ENCODE data around the gene ABCF2. TPM values are rescaled to one million over a fixed set of nuclear protein-coding genes. Genes with fewer than 3 reads are reported as not detected.

The ABCF2 gene
- total RNA-seq, 1 donor from 2014 or later, result 26.3 TPM

DNA sequence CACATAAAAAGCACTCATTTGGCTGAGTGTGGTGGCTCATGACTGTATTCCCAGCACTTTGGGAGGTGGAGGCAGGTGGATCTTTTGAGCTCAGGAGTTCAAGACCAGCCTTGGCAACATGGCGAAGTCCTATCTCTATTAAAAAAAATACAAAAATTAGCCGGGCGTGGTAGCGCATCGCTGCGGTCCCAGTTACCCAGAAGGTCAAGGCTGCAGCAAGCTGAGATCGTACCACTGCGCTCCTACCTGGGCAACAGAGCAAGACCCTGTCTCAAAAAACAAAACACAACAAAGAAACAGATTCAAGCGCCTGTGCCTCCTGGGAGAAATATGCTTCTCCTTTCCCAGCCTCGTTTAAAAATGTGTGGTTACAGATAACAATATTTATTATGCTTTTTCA, 2.2 kb upstream of the ABCF2 start:
- H3K4me3 ChIP-seq, result no peak overlapping the region
- H3K36me3 ChIP-seq, result peaks cover 5% of the 10 kb centered on the region
- H3K9me3 ChIP-seq, result no peaks in the 10 kb centered on the region
- H3K27ac ChIP-seq, result no peak overlapping the region
- H3K4me1 ChIP-seq, result peaks cover 36% of the 10 kb centered on the region
- intact Hi-C loops (cut with DNase I), result no loop called here
- no peak for DNase-seq
- ATAC-seq, result no peak
- no peaks in the 10 kb centered on the region for H3K27me3 ChIP-seq
- TF ChIP-seq, protein P1, sequence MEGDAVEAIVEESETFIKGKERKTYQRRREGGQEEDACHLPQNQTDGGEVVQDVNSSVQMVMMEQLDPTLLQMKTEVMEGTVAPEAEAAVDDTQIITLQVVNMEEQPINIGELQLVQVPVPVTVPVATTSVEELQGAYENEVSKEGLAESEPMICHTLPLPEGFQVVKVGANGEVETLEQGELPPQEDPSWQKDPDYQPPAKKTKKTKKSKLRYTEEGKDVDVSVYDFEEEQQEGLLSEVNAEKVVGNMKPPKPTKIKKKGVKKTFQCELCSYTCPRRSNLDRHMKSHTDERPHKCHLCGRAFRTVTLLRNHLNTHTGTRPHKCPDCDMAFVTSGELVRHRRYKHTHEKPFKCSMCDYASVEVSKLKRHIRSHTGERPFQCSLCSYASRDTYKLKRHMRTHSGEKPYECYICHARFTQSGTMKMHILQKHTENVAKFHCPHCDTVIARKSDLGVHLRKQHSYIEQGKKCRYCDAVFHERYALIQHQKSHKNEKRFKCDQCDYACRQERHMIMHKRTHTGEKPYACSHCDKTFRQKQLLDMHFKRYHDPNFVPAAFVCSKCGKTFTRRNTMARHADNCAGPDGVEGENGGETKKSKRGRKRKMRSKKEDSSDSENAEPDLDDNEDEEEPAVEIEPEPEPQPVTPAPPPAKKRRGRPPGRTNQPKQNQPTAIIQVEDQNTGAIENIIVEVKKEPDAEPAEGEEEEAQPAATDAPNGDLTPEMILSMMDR (IDR thresholded peaks at IDR 0.05), result no peak

DNA sequence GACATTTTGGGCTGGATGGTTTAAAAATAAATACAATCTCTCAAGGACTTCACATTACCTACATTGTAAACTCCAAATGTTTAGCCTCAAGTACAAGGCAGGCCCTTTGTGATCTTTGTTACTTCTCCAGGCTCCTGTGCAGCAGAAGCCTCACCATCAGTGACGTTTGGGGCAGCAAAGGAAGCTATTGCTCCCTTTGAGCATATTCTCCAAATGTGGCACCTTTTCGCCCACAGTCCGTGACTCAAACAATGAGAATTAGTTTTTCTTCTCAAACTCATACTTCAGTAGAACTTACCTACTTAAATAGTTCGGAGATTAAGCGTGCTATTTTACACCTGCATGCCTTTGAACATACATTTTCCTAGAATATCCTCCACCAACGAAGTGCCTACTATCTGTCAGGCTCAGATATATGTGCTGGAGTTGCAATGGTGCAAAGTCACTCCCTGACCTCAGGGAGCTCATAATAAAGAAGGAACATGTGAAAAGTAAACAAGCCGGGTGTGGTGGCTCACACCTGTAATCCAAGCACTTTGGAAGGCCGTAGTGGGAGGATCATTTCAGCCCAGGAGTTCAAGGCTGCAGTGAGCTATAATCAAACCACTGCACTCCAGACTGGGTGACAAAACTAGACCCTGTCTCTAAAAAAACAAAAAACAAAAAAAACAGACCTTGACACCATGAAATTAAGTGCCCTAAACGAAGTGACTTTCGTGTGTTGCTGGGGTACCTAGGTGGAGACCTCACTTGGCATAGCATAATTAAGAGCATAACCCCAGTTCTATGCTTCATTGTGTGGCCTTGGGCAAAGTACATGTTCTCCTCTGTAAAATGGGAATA, 1.2 kb upstream of the ABCF2 start:
- peak overlapping the region; percentile 86 for H3K27ac ChIP-seq
- no peaks in the 10 kb centered on the region for H3K9me3 ChIP-seq
- no peak for DNase-seq
- peak overlapping the region; percentile 83 for H3K4me3 ChIP-seq
- H3K4me1 ChIP-seq, result peaks cover 26% of the 10 kb centered on the region
- TF ChIP-seq, protein P1 (IDR thresholded peaks at IDR 0.05), result no peak
- no peak for ATAC-seq
- intact Hi-C loops (cut with DNase I), result no loop called here
- peaks cover 15% of the 10 kb centered on the region for H3K36me3 ChIP-seq
- H3K27me3 ChIP-seq, result no peaks in the 10 kb centered on the region

DNA sequence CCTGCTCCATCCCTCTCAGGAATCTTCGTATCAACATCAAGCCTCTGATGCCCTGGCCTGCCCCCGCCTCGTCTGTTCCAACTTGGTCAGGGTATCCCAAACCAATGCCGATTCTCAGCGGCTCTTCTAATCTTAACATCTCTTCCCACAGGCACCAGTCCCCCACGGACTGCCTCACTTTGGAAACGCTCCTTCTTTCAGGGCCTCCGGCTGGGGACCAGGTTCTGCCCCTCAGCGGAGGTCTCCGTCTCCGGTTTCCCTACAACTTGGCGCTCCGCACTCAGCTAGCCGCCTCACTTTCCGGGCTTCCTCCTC, 488 bp downstream of the ABCF2 start:
- H3K27ac ChIP-seq, result peak overlapping the region; percentile 48
- TF ChIP-seq, protein P1 (IDR thresholded peaks at IDR 0.05), result no peak
- intact Hi-C loops (cut with DNase I), result no loop called here
- no peaks in the 10 kb centered on the region for H3K9me3 ChIP-seq
- DNase-seq (no peak), ATAC-seq (peak; percentile 0)
- peak overlapping the region; percentile 83 for H3K4me3 ChIP-seq
- peaks cover 20% of the 10 kb centered on the region for H3K4me1 ChIP-seq
- peaks cover 33% of the 10 kb centered on the region for H3K36me3 ChIP-seq
- no peaks in the 10 kb centered on the region for H3K27me3 ChIP-seq

DNA sequence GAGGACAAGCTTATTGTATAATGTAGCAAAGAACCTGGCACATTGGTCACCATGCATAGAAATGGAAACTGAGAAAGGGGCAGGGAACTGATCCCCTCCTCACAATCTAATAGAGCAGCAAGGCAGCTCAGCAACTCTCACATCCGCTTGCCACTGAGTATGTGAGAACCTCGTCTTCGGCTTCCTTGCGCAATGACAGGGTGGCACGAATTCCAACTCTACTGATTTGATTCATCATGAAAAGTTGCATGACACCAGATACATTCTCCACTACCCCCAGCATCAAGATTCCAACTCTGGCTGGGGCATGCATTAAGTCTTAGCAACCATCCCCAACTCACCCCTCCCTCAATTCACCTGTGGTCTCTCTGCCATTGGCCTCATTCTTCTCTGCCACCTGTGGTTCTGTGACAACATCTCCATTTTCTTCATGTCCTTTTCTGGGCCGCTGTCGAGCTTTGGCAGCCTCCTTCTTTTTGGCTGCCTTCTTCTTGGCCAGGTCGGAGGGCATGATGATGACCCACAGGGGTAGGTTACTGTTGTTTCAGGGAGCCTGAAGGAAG, 976 bp downstream of the ABCF2 start:
- DNase-seq, result no peak
- TF ChIP-seq, protein P1 (IDR thresholded peaks at IDR 0.05), result no peak
- no peak for ATAC-seq
- Histone ChIP-seq H3K4me1 (peaks cover 18% of the 10 kb centered on the region), H3K36me3 (peaks cover 37% of the 10 kb centered on the region), H3K27me3 (no peaks in the 10 kb centered on the region), H3K4me3 (peak overlapping the region; percentile 83), H3K9me3 (no peaks in the 10 kb centered on the region), H3K27ac (no peak overlapping the region)
- intact Hi-C loops (cut with DNase I), result no loop called here

DNA sequence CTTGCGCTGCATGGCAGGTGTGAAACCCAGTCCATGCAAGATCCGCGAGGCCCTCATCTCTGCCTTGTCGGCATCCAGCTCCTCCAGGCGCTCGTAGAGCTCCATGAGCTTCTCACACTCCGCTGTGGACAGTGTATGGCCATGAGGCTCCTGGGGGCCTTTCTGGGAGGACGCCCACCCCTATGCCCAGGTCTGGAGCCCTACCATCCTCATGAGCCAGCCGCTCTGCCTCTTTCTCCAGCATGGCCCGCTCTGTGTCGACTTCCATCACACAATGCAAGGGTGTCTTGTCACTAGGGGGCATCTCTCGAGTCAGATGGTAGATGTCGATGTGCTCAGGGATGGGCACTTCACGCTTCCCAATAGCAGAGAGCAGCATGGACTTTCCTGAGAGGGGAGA, 3.3 kb downstream of the ABCF2 start:
- Histone ChIP-seq H3K27ac (no peak overlapping the region), H3K4me3 (no peak overlapping the region), H3K4me1 (peaks cover 18% of the 10 kb centered on the region), H3K9me3 (no peaks in the 10 kb centered on the region), H3K36me3 (peaks cover 59% of the 10 kb centered on the region), H3K27me3 (no peaks in the 10 kb centered on the region)
- intact Hi-C loops (cut with DNase I), result no loop called here
- TF ChIP-seq, protein P1 (IDR thresholded peaks at IDR 0.05), result no peak
- no peak for ATAC-seq
- DNase-seq, result no peak
